Esophagus muscularis mucosa (tissue), 3 donors: ENCODE measurements around the gene SKI.

Experiments
- CTCF ChIP-seq, 3 experiments: fragments of 200-600 bp in 2 of 3; fragments of 450-650 bp in 1 of 3; sonication (generic) in 2 of 3; IDR thresholded peaks; one replicate each; pipeline ENCODE4 v1.5.1; 2017 to 2019; ENCODE audit warnings: antibody characterized with exemption in 3 of 3, mild to moderate bottlenecking in 2 of 3, moderate library complexity in 1 of 3
- POLR2A ChIP-seq: fragments of 450-650 bp; IDR thresholded peaks from one replicate; pipeline ENCODE4 v1.6.1; 2017; ENCODE audit warnings: antibody characterized with exemption, moderate library complexity, mild to moderate bottlenecking, low read depth
- POLR2AphosphoS5 ChIP-seq, 2 donors: sonication (generic); formaldehyde crosslinking; IDR thresholded peaks; one replicate each; pipeline ENCODE4 v1.6.1; 2017; ENCODE audit warnings: antibody characterized with exemption in 2 of 2

GRCh38 chr1:2215909-2216766 is 12.0 kb upstream of the SKI start:
- TF ChIP-seq CTCF (IDR thresholded peaks at IDR 0.05) (no peak), POLR2A (no peak), POLR2AphosphoS5 (IDR thresholded peaks at IDR 0.05) (no peak)
